Measurements from ENCODE around the gene SNAI3. TPM values are rescaled to one million over a fixed set of nuclear protein-coding genes. Genes with fewer than 3 reads are reported as not detected.

SNAI3 gene
- total RNA-seq, 2 experiments from 2014 or later: 5.2 to 5.3 TPM

DNA sequence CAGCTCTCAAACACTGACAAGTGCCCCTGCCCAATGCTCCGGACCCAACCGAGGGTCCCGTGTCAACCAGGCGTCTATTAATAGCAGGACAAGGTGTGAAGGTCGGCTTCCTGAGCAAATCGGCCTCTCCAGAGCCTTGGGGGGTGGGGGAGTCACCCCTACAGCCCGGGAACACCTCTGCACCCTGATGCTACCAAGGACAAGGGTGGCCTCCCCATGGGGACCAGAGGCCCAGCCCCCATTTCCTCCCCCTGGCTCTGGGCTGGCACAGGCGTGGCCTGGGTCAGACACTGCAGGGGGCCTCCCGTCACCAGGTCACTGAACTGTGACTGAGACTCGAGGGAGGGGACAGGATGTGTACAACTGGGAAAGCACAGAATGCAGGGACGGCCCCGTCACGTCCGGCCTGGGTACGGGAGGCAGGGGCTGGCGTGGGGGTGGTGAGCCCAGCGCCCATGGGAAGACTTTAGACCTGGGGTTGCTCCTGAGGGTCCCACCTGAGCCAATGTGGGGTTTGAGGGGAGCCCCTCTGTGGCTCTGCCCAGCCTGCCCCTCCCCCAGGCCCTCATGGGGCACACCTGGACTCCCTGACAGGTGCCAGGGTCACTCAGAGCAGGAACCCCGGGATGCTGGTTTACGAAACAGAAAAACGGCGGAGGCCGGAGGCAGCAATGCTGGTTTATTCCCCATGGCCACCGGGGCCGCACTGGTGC, 34.9 kb downstream of the SNAI3 start:
- CTCF ChIA-PET: interaction anchor here (1.4 to 2.9 kb wide), 3 partner anchors 30 to 52 kb away, joined by 3 to 9 read pairs (median 3); no protein-coding TSS in a partner anchor
- no peaks in the 10 kb centered on the region for H3K9me3 Mint-ChIP-seq
- H3K27me3 Mint-ChIP-seq: no peaks in the 10 kb centered on the region

DNA sequence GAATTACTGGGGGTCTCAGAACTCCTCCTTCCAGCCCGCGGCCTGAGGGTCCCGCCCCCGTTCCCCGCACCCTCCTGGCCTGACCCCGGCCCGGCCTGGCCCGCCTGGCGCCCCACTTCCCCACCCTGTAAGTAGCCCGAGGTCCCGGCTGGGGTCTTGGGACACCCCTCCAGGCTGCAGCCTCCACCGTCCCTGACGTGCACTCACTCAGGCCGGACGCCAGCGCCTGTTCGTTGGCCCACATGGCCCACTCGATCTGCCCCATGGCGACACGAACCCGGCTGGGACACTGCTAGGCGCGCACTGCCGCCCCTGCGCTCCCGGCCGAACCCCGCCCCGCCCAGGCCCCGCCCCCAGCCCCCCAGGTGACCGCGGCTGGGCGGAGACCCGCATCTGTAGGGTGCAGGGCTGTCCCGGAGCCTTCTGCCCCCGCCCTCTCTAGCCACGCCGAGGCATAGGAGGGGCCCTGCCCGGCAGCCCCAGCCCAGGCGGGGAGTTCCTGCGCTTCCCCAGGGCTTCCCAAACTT, 35.5 kb downstream of the SNAI3 start, which contains the start of gene CYBA:
Gene CYBA, minus strand, starts transcription at position 305 of the 527 bp plus-strand sequence. Its CDS starts 40 bp downstream, at position 265.
- ATAC-seq: peak; percentile 86
- intact Hi-C loops (cut with micrococcal nuclease): no loop called here
- H3K27me3 Mint-ChIP-seq: no peaks in the 10 kb centered on the region
- H3K4me1 Mint-ChIP-seq (ENCODE audit: low read depth): peaks cover 10% of the 10 kb centered on the region
- H3K4me3 Mint-ChIP-seq: peak within 1 kb of the TSS; percentile 87
- H3K36me3 Mint-ChIP-seq (ENCODE audit: low read depth): peaks cover 18% of the 10 kb centered on the region
- no peaks in the 10 kb centered on the region for H3K9me3 Mint-ChIP-seq
- CTCF ChIA-PET: interaction anchor here (1.5 kb wide), 1 partner anchor 53 kb away, joined by 3 read pairs; no protein-coding TSS in a partner anchor
- DNase-seq: peak; percentile 92
- TF ChIP-seq, protein P1, sequence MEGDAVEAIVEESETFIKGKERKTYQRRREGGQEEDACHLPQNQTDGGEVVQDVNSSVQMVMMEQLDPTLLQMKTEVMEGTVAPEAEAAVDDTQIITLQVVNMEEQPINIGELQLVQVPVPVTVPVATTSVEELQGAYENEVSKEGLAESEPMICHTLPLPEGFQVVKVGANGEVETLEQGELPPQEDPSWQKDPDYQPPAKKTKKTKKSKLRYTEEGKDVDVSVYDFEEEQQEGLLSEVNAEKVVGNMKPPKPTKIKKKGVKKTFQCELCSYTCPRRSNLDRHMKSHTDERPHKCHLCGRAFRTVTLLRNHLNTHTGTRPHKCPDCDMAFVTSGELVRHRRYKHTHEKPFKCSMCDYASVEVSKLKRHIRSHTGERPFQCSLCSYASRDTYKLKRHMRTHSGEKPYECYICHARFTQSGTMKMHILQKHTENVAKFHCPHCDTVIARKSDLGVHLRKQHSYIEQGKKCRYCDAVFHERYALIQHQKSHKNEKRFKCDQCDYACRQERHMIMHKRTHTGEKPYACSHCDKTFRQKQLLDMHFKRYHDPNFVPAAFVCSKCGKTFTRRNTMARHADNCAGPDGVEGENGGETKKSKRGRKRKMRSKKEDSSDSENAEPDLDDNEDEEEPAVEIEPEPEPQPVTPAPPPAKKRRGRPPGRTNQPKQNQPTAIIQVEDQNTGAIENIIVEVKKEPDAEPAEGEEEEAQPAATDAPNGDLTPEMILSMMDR (IDR thresholded peaks at IDR 0.05): no peak
- POLR2A ChIA-PET: interaction anchor here (0.7 to 5.5 kb wide), 6 partner anchors 12 to 131 kb away, joined by 3 to 28 read pairs (median 4); partner anchors contain the start of gene IL17C
- H3K27ac Mint-ChIP-seq: peak within 1 kb of the TSS; percentile 95

More for the DNA sequence above, 34.9 kb downstream of the SNAI3 start:
- Mint-ChIP-seq H3K27ac (peak overlapping the region; percentile 95), H3K36me3 (ENCODE audit: low read depth) (peaks cover 21% of the 10 kb centered on the region), H3K4me1 (ENCODE audit: low read depth) (peaks cover 10% of the 10 kb centered on the region), H3K4me3 (peak overlapping the region; percentile 87)
- intact Hi-C loops (cut with micrococcal nuclease): no loop called here
- ATAC-seq: peak; percentile 92
- DNase-seq: peak; percentile 96
- TF ChIP-seq, protein P1 (IDR thresholded peaks at IDR 0.05): no peak
- POLR2A ChIA-PET: interaction anchor here (0.8 to 5.5 kb wide), 5 partner anchors 11 to 130 kb away, joined by 3 to 28 read pairs (median 4); partner anchors contain the start of gene MVD

DNA sequence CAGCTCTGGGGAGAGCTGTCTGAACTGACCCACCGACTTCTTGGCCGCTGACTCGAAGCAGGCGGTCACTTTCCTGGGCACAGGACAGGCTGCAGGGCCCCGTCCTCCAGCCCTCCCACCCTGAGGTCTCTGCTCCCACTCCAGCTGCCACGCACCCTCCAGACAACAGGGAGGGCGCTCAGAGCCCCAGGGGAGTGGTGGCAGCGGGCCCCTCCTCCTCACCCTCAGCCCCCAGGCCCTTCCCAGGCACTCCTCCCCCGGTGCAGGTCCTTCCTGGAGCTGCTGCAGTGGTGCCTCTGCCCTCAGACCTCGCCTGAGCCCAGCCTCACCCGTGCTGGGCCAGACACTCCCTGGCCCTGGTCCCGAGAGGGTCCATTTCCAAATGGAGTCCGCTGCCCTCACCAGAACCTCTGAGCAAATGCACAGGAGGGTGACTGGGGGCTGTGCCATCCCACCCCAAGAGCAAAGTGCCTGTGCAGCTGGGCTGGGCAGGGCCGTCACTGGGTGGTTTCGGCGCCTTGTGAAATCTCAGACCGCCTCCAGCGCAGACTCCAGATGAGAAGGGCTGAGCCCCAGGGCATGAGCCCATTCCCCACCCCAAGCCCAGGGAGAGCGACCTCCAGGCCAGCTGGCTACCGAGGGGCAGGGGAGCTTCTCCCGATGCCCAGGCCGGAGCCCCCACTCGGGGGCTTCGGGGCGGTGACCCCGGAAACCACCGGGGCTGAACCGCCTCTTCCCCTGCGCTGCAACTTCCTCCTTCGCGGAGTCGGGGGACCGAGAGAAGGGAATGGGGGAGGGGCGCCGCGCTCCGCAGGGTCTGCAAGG, 36.2 kb downstream of the SNAI3 start:
- Mint-ChIP-seq H3K27ac (peak overlapping the region; percentile 89), H3K9me3 (no peaks in the 10 kb centered on the region), H3K36me3 (ENCODE audit: low read depth) (peaks cover 19% of the 10 kb centered on the region), H3K4me3 (peak overlapping the region; percentile 87), H3K4me1 (ENCODE audit: low read depth) (peaks cover 13% of the 10 kb centered on the region), H3K27me3 (no peaks in the 10 kb centered on the region)
- TF ChIP-seq, protein P1 (IDR thresholded peaks at IDR 0.05): no peak
- intact Hi-C loops (cut with micrococcal nuclease): no loop called here
- CTCF ChIA-PET: no interaction called here
- POLR2A ChIA-PET: interaction anchor here (0.6 to 5.5 kb wide), 8 partner anchors 9 to 447 kb away, joined by 3 to 28 read pairs (median 4); partner anchors contain the start of gene IL17C
- no peak for ATAC-seq
- peak; percentile 45 for DNase-seq

DNA sequence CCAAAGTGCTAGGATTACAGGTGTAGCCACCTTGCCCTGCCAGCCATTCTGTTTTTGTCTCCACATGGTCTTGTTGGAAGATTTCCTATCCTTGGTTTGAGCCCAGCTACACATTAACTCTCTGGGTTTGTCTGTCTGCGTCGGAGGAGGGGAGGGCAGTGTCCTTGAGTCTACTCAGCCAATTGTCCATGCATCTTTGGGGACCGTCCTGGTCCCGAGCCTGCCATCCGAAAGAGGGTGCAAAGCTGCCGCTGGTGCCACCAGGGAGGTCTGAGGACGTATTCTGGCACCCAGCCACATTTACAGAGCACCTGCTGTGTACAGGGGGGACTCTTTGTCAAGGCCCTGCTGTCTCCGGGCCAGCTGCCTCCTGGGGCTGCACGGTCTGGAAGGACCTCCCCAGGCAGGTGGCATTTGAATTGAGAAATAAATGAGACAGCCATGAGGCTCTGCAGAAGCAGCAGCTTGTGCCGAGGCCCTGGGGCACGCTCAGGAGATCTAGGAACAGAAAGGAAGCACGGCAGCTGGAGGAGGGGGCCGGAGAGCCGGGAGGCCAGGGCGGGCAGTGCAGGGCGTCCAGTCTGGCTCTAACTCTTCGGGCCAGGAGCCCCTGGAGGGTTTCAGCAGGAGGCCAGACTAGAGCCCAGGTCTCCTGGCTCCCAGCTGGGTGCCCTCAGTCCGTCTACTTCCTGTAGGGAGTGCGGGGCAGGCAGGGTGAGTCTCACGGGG, 36.9 kb downstream of the SNAI3 start:
- no peaks in the 10 kb centered on the region for H3K9me3 Mint-ChIP-seq
- ATAC-seq (no peak), DNase-seq (no peak)
- intact Hi-C loops (cut with micrococcal nuclease): no loop called here
- H3K4me3 Mint-ChIP-seq: peak overlapping the region; percentile 87
- ChIA-PET POLR2A (interaction anchor here (1.3 to 5.5 kb wide), 5 partner anchors 8 to 30 kb away, joined by 3 to 28 read pairs (median 6); partner anchors contain the start of gene IL17C), CTCF (no interaction called here)
- peaks cover 21% of the 10 kb centered on the region for H3K36me3 Mint-ChIP-seq (ENCODE audit: low read depth)
- H3K27ac Mint-ChIP-seq: peak overlapping the region; percentile 85
- no peaks in the 10 kb centered on the region for H3K27me3 Mint-ChIP-seq
- TF ChIP-seq, protein P1 (IDR thresholded peaks at IDR 0.05): no peak
- H3K4me1 Mint-ChIP-seq (ENCODE audit: low read depth): peaks cover 17% of the 10 kb centered on the region

Data from activated CD8-positive, alpha-beta T cell treated with anti-CD3 and anti-CD28 coated beads for 36 hours (primary cell).